GM10266 (cell line): Measurements from ENCODE around the gene VEPH1.

ENCODE experiments used
- DNase-seq: peaks from one replicate; pipeline ENCODE4 v3.0.0; 2012; ENCODE audit errors: extremely low spot score
- TF ChIP-seq, protein P1 (sequence below): IDR thresholded peaks from 2 replicates; pipeline ENCODE4 v1.5.1; 2012; ENCODE audit warnings: mild to moderate bottlenecking, low read depth; ENCODE audit not compliant: control insufficient read depth, insufficient read depth; ENCODE audit errors: missing control alignments

VEPH1 gene

DNA sequence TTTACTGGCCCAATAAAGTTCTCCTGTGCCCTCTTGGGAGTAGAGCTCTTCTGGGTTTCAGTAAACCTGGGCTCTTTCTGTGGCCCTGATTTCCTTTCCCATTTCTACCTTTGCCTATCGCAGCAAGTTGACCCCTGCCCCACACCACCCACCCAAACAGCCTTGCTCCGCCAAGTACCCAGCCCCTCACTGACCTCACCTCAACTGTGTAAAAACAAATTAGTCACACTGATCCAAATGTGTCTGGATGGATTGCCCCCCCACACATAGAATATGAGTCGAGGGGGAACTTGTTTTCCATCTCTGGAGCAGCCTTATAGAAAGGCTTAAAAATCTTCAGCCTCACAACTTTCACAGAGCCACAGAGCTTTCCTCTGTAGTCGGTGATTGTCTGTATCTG lies 28.6 kb upstream of the VEPH1 start:
- no peak for DNase-seq
- TF ChIP-seq, protein P1, sequence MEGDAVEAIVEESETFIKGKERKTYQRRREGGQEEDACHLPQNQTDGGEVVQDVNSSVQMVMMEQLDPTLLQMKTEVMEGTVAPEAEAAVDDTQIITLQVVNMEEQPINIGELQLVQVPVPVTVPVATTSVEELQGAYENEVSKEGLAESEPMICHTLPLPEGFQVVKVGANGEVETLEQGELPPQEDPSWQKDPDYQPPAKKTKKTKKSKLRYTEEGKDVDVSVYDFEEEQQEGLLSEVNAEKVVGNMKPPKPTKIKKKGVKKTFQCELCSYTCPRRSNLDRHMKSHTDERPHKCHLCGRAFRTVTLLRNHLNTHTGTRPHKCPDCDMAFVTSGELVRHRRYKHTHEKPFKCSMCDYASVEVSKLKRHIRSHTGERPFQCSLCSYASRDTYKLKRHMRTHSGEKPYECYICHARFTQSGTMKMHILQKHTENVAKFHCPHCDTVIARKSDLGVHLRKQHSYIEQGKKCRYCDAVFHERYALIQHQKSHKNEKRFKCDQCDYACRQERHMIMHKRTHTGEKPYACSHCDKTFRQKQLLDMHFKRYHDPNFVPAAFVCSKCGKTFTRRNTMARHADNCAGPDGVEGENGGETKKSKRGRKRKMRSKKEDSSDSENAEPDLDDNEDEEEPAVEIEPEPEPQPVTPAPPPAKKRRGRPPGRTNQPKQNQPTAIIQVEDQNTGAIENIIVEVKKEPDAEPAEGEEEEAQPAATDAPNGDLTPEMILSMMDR, result no peak

DNA sequence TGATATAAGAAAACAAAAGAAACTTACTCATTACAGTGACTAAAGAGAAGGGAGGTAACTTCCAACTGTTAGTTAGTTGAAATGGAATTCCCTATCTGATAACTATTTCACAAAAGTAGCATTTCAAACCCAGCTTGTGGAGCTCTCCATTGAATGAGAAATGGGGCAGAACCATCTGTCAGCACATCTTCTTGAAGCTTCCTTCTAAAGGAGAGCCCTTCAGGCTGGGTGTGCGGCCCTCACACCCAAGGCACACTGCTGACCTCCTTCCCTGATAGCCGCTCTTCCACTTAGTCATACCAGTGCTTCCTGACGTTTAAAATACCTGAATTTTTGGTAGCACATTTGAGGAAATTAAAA lies 28.1 kb upstream of the VEPH1 start:
- TF ChIP-seq, protein P1, result no peak
- DNase-seq, result no peak

DNA sequence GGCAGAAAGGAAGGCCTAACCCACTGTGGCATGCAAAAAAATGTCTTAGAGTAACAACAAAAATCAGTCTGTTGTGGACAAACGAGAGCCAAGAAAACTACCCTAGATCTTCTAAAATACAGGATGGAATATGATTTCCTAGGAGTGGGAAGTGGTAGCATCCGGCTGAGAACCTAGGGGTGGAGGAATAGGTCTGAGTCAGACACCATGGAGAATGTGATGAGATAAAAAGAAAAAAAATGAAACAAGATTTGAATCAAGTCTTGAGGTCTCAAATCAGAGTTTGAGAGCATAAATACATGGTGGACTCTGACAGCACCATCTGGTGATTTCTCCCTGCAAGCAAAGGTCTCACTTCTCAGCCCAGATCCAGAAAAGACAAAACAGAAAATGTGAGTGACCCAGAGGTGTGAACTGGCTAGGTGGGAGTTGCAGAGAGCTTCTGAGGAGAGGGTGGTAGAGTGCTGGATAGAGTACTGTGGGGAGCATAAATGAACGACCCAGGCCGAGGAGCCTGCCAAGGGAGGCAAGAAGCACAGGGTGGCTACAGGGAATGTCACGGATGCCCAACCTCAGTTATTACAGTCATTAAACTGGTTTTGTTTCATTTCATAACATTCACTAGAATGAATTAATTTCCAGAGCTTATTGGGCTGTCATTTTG lies 27.6 kb upstream of the VEPH1 start:
- DNase-seq, result no peak
- TF ChIP-seq, protein P1, result no peak

DNA sequence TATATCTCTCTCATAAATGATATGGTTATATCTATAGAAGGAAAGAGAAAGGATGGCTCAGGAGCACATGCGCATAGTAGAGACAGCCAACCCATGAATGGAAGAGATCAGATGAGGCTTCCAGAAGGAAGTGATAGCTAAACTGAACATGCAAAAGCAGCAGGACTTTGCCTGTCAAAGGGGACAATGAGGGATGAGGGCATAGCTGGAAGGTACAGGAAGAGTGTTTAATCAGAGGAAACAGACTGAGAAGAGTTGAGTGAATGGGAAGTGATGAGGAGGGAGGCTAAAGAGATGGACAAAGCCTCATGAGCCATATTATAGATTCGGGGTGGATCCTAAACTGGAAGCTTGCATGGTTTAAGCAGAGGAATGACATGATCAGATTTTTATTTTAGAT lies 26.5 kb upstream of the VEPH1 start:
- no peak for DNase-seq
- TF ChIP-seq, protein P1, result no peak

DNA sequence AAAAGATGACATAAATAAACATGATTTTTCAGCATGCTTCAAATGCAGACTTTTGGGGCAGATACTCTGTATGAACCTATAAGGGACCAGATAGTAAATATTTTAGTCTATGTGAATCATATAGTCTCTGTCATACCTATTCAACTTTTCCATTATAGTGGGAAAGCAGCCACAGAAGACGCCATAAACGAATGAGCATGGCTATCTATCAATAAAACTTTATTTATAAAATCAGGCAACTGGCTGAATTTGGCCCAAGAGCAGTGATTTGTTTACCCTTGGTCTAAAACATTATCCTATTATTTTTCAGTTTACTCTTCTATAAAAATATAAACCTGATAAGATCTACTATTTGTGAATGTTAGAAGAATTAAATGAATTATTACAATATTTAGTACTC lies 25.9 kb upstream of the VEPH1 start:
- TF ChIP-seq, protein P1, result no peak
- DNase-seq, result no peak

DNA sequence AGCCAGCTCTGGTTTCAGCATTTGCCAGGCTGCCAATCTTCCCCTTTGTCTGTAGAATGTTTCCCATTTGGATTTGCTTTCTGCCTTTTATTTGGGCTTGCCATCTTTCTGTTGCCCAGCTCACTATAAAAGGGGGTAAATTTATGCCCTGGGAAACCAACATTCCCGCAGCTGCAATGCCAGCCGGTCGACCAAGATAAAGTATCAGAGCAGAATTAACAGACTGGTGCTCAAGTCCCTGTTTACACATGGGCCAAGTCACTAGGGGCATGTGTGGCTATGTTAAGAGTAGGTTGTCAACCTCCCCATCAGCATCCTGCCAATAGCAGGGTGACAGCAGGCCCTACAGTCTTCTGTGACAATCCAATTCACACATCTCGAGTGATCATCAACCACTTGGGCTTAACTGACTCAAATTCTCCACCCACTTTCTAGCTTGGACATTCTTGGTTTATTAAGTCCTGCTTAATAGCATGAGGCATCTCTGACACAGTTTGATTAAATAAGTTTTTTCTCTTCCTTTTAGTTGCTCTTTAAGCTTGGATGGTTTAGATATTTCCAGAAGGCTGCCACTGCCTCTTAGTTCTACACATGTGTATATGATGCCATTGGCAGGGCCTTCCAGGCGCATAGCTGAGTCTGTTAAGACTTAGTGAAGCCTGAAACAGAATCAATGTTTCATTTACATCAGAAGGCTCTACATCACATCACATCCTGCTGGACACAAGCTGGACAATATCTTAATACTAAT lies 24.1 kb upstream of the VEPH1 start:
- TF ChIP-seq, protein P1, result no peak
- no peak for DNase-seq

DNA sequence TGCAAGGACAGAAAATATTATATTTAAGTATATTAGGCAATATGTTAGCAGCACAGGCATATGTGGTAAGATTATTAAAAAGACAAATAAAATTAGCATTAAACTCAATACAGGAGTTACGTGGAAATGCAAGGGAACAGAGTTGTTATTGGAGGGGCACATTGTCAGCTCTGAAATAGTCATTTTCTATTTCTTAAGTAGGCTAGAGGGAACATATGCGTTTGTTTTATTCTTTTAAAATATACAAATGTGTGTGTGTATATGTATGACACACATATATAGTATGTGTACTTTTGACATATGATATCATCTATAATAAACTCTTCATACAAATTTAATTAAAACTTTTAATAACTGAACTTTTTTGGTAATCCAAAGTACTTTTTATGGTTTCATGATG lies 22.8 kb upstream of the VEPH1 start:
- DNase-seq, result no peak
- TF ChIP-seq, protein P1, result no peak
